CD4-positive, alpha-beta T cell treated with Interleukin-15 for 4 hours (primary cell): ENCODE data around the gene FAM210B.
"Not testable (repeated sequence)": the region's sequence is repeated elsewhere in the genome, so short reads cannot be mapped to it uniquely, and the experiment has no call there.

Source experiments
- DNase-seq: peaks from one replicate; pipeline ENCODE4 v3.0.0-alpha.2; 2020; ENCODE audit warnings: low spot score

The FAM210B gene

DNA sequence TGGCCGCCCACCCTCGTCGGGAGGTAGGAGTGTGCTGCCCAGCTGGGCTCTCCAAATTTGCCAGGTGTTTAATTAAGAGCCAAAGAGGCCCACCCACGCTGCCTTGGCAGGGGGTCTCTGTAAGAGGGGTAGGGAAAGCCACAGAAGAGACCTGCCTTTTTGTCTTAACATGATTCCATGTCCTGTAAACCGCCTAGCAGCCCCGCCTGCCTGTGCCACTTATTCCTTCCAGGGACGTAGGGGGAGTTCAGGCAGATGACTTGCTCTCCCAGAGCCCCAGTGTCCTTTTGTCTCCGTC, 2.1 kb downstream of the FAM210B start:
- DNase-seq = no peak

- DNase-seq = no peak
These were observed 3.1 kb downstream of the FAM210B start for GRCh38 chr20:56361900-56362299.

DNA sequence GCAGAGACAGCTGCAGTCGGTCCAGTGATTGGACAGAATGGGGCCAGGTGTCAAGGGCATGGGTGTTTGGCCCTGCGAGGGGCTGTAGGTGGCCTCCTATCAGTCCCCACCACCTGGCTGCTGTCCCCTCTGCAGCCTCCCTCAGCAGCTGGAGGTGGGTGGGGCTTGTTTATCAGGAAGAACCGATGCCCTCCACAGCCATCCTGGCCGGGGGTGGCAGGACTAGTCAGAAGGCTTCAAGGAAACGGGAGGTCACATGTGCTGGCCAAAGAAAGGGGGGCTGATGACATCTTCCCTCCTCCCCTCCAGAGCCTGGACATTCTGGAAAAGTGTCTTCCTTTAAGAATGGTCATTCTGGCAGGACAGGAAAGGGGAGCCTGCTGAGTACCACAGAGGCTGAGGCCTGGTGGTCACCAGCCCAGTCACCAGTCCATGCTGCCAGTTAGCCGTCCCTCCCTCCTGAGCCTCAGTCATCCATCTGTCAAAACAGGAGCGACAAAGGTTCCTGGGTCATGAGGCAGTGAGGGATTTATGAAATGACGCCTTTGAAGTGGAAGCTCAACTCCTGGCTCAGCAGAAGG, 4.1 kb downstream of the FAM210B start:
- no peak for DNase-seq

DNA sequence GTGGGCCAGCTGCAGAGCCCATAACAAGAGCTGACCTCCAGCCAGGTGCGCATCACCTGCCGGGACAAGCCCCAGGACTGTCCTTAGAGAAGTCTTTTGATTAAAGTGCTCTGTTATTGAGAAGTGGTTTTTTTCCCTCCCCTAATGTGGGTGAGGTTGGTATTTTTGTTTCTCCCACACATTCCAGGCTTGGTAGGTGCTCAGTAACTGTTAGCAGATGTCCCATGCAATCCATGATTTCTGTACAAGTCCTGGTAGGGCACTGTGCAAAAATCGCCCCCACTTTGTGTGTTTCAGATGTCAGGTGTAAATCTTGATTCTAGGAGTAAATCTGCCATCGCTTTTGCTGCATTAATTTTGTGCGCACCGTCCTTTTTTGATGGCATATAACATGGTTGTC, 4.7 kb downstream of the FAM210B start:
- DNase-seq = no peak

DNA sequence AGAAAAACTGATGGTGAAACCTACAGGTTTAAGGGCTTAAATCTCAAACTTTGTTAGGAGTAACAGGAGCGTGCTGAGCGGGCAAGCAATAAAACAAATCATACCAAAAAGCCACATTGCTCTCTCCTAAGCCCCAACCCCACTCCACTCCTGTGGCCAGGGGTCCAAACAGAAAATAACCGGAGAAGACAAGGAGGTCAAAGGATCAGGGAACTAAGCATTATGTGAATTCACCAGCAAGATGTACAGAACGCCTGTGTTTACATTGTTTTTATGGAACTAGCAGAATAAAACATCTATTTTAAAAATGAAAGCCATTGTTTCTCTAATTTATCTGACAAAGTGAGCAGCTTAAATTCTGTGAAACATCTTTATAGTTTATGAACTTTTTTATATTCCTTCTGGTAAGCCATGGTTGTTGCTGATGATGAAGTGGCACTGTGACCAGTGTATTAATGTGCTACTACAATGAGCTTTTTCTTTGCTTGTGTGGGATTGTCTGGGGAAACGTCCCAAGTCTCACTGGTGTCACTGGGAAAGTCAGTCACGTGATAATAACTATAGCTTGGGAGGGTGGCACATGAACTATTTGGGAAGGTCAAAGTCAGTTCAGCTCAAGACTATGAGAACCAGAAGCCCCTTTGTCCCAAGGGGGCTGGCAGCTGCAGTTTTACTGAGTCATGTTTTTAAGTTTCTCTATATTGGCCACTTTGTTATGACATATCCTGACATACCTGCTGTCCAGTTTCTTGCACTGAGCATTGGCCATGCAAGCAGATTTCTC, 9.8 kb downstream of the FAM210B start:
- DNase-seq = no peak

- no peak for DNase-seq
These were observed 10.4 kb downstream of the FAM210B start for GRCh38 chr20:56369179-56369578.

DNA sequence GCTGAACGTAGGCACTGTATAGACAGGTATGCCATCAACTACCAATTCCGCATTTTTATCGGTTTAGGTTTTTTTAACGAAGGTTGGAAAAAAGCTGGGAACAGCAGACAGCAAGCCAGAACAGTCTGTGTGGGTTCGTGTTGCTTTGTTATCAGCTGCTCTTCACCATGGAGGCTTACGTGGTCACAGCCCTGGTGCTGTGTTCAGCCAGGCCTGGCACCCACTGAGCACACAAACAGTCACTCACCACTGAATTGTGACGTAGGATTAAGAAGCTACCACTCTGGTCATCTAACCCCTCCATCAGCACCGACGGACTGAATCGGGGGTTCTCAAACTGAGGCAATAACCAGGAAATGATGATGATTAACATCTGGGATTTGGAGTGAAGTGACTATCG, 13.2 kb downstream of the FAM210B start:
- no peak for DNase-seq

DNA sequence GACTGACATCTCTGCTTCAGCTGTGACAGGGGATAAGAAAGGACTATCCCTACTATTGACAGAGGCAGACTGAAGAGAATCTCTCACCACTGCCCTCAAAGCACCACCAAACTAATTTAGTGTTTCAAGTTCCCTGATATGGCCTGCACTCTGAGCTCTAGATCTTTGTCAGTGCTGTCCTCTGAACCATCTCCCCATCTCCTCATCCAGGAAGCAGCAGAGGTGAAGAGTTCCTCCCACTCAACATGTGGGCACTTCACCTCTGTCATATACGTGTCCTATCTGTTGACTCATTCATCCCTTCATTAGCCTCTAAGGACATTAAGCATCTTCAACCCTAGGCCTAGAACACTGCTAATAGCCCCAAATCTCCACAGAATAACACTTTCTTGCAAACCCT, 14.1 kb downstream of the FAM210B start:
- DNase-seq = peak; percentile 5

GRCh38 chr20:56373942-56374341, 15.2 kb downstream of the FAM210B start:
- DNase-seq = peak; percentile 30

DNA sequence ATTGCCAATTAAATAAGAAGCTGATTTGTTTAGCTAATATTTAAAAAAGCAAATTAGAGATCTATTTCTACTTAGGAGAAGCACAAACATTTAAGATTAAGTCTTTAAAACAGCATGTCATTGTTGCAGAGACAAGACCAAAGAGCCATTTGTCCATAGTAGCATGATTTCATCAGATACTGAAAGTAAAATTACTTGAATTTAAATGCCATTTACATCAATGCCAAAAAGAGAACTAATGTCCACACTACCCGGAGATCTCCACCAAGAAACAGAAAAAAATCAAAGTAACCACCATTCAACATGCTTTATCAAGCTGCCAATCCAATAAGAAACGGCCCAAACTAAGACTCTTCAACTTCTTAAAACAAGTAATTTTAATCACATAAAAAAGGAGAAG, 17.6 kb downstream of the FAM210B start:
- DNase-seq = no peak

DNA sequence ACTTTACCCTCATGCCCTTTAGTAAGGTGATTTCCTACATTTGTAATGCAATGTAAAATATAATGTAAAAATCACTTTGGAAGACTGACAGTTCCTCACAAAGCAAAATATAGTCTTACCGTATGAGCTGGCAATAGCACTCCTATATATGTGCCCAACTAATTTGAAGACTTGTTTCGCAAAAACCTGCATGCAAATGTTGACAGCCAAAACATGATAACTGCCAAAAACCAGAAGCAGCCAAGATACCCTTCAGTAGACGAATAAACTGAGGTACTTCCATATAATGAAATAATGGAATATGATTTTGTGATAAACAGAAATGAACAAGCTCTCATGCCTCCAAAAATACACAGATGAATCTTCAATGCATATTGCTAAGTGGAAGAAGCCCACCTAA, 19.6 kb downstream of the FAM210B start:
- DNase-seq = no peak

DNA sequence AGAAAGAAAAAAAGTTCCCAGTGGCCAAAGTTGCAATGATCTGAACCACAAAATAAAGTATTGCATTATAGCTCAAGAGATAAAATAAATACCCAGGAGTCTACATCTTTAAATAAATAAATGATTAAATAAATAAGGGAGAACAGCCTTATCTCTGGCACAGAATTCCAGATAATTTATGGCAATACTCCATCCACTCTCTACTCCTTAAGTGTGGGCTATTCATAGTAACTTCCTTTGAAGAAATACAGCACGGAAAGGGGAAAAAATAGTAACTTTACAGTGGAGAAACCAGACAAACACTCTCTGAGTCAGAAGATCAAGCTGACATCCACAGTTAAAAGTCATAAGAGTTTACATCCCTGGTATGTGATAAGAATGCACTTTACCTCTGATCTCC, 21.6 kb downstream of the FAM210B start:
- no peak for DNase-seq

DNA sequence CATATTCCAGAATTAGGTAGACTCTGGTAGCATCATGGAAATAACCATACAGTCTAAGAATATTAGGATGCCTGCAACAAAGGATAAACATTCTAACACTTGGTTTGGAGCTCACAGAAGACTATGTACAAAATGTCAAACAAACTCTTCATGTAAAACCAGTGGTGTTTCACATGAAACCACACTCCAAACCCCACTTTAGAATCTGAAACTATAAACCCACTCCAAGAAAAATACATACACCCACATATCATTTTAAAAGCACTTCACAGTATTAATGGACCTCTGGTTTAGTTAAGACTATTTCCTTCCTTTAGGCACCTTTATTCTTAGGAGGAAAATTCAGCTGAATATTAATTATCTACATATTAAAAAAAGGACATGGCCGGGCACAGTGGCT, 22.7 kb downstream of the FAM210B start:
- DNase-seq = no peak

GRCh38 chr20:56382696-56383095, 23.9 kb downstream of the FAM210B start:
- no peak for DNase-seq

DNA sequence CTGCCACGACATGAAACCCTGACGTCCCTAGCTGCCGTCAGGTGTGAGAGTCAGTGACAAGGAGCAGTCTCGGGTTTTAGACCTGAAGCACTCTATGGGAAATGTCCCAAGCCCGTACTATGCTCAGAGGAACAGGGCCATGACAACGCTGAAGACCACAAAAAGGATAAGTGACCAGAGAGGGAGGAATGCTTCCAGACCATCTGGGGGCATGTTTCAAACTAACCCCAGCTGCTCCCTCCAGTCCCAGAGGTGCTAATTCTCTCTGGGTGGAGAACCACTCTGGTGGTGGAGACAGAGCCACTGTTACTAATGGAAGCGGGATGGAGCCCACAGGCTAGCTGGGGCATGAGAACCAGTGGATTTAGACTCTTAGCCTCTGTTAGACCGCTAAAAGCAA, 24.6 kb downstream of the FAM210B start:
- DNase-seq = no peak

- no peak for DNase-seq
These were observed 26.4 kb downstream of the FAM210B start for GRCh38 chr20:56385130-56385529.

DNA sequence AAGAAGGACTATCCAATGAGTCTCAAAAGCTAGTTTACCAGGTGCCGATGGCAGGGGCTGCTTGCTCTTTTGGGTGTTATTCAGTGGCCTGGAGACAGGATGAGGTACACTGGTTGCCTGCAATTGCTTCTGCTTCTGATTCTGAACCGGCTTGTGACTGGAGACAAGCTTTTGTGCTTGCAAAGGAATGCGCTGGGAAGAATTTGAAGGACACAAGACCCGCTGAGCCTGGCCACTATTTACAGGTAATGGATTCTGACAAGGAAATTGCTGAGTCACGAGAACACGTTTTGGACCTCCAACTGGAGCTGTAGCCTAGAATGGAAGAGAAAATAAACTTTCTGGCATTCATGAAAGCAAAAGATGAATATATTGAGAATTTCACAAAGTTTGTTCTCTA, 27.4 kb downstream of the FAM210B start:
- DNase-seq = no peak

GRCh38 chr20:56388882-56389281, 30.1 kb downstream of the FAM210B start:
- no peak for DNase-seq

GRCh38 chr20:56389807-56390206, 31.0 kb downstream of the FAM210B start:
- no peak for DNase-seq

DNA sequence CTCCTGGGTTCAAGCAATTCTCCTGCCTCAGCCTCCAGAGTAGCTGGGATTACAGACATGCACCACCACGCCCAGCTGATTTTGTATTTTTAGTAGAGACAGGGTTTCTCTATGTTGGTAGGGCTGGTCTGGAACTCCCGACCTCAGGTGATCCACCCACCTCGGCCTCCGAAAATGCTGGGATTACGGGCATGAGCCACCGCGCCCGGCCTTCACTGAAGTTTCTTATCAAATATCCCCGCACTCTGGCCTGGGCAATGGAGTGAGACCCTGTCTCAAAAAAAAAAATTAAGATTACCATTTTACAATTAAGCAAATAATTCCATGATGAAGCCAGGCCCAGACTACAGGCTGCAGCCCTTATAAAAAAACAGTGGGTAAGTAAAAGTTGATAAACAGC, 31.6 kb downstream of the FAM210B start:
- not testable (repeated sequence) for DNase-seq

GRCh38 chr20:56391037-56391436, 32.3 kb downstream of the FAM210B start:
- DNase-seq = no peak

GRCh38 chr20:56391596-56392131, 32.9 kb downstream of the FAM210B start:
- DNase-seq = no peak

DNA sequence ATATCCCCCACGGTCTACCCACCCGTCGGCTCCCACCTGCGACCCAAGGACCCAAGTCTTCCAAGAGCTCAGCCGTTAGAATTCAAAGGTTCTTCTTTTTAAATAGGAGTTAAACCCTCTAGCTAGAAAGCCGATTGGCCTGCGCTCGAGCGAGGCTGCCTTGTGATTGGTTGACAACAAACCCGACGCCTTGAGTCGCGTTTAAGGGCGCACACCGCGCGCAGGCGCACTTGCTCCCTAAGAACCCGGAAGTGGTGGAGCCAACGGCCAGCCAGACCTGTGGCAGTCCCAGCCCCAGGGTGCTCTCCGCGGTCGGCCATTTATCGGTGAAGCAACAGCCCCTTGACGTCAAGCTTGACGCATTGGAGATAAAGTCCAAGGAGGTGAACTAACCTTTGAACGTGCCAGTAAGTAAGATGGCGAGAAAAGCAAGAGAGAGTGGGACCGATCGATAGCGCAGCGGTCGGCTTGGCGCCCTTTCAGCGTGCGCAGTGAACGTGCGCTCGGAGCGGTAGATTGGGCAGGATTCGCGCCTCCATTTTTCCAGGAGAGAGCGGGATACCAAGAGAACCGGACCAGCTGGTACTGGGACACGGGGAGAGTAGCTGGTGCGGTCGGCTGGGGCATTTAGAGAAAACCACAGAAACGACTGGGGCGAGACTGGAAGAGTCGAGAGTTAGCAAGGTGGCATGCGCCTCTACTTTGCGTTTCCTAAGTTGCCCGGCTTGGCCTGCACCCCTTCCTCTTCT, 33.5 kb downstream of the FAM210B start, which contains the start of the genes AURKA and CSTF1:
AURKA (minus strand) TSS at position 84 of the 749 bp plus-strand sequence. CDS start 4,018 bp downstream, outside the sequence.
CSTF1 (plus strand) TSS at position 514 of the 749 bp plus-strand sequence. CDS start 2,908 bp downstream, outside the sequence.
- DNase-seq = peak; percentile 100
